Measurements from ENCODE around the gene HGF. TPM values are rescaled to one million over a fixed set of nuclear protein-coding genes. Genes with fewer than 3 reads are reported as not detected.

HGF gene
- total and polyA plus RNA-seq, 10 of the 15 experiments (the other 5 are each of a cell fraction or from before 2014, with no cell fraction given): 0.10 to 1.7 (median 0.99) TPM

DNA sequence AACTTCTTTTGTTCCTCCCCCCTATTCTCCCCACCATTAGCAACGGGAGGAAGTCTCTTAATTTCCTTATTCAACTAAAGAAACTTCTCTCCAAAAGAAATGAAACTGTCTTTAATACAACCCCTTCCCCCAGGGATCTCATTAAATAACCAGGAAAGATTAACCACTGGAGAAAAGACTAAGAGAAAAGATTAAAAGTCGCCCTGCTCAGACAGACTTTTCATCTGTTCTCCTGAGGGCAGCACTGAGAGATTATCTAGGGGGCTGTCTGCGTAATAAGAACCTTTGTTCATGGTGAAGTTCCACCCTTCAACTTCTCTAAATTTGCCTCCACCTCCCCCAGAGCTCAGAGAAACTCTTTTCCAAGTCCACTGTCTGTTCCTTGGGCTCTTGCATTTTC lies 105.5 kb downstream of the HGF start:
- TF ChIP-seq MTA2 (IDR thresholded peaks at IDR 0.05; ENCODE audit: low read depth): no peak
- no peak for TF ChIP-seq CREM (IDR thresholded peaks at IDR 0.05; ENCODE audit: low read depth)
- TF ChIP-seq, protein P1, sequence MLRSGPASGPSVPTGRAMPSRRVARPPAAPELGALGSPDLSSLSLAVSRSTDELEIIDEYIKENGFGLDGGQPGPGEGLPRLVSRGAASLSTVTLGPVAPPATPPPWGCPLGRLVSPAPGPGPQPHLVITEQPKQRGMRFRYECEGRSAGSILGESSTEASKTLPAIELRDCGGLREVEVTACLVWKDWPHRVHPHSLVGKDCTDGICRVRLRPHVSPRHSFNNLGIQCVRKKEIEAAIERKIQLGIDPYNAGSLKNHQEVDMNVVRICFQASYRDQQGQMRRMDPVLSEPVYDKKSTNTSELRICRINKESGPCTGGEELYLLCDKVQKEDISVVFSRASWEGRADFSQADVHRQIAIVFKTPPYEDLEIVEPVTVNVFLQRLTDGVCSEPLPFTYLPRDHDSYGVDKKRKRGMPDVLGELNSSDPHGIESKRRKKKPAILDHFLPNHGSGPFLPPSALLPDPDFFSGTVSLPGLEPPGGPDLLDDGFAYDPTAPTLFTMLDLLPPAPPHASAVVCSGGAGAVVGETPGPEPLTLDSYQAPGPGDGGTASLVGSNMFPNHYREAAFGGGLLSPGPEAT (IDR thresholded peaks at IDR 0.05; ENCODE audit: low read depth): no peak
- TF ChIP-seq, protein P2, sequence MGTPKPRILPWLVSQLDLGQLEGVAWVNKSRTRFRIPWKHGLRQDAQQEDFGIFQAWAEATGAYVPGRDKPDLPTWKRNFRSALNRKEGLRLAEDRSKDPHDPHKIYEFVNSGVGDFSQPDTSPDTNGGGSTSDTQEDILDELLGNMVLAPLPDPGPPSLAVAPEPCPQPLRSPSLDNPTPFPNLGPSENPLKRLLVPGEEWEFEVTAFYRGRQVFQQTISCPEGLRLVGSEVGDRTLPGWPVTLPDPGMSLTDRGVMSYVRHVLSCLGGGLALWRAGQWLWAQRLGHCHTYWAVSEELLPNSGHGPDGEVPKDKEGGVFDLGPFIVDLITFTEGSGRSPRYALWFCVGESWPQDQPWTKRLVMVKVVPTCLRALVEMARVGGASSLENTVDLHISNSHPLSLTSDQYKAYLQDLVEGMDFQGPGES (IDR thresholded peaks at IDR 0.05): no peak
- no peak for TF ChIP-seq ETV6 (conservative IDR thresholded peaks at IDR 0.05 in 1 of 2, IDR thresholded peaks at IDR 0.05 in 1 of 2; ENCODE audit: borderline replicate concordance in 1 of 2, low read depth in 1 of 2)
- Histone ChIP-seq H4K20me1 (ENCODE audit: control insufficient read depth, insufficient read depth) (no peaks in the 10 kb centered on the region), H3K79me2 (ENCODE audit: control insufficient read depth, insufficient read depth, low read length) (no peaks in the 10 kb centered on the region), H3K27me3 (replicated peaks in 1 of 2; ENCODE audit: control insufficient read depth in 2 of 2, insufficient read depth in 2 of 2, low read length in 1 of 2) (no peaks in the 10 kb centered on the region), H3K4me1 (ENCODE audit: control insufficient read depth, insufficient read depth, low read length) (no peaks in the 10 kb centered on the region), H3K27ac (ENCODE audit: control insufficient read depth, insufficient read depth) (no peak overlapping the region), H3K36me3 (ENCODE audit: control insufficient read depth in 2 of 2, insufficient read depth in 2 of 2, low read length in 1 of 2) (no peaks in the 10 kb centered on the region), H3K4me2 (ENCODE audit: control insufficient read depth, insufficient read depth) (no peak overlapping the region), H3K9me3 (replicated peaks; ENCODE audit: control insufficient read depth, insufficient read depth, low read length) (no peaks in the 10 kb centered on the region; the same call in 2 of the 3 replicates), H3K9ac (ENCODE audit: control insufficient read depth, insufficient read depth, low read length) (no peak overlapping the region), H3K4me3 (no peak overlapping the region), H2AFZ (ENCODE audit: control insufficient read depth, low read depth, low read length) (no peak overlapping the region)
- no TSS peak for BruUV-seq (replicated peaks)
- SMC1A ChIA-PET (ENCODE audit: uncharacterized antibody, unreplicated experiment): no interaction called here
- RAD21 ChIA-PET (ENCODE audit: unreplicated experiment): no interaction called here
- DNase-seq (ENCODE audit: low read depth, low spot score) (no peak), FAIRE-seq (no peak), ATAC-seq (no peak)
- in situ Hi-C loops (cut with MboI) (no loop called here), intact Hi-C loops (cut with micrococcal nuclease; ENCODE audit: unreplicated experiment) (no loop called here)
- WGBS (ENCODE audit: insufficient coverage, insufficient replicate concordance, low lambda C conversion rate, missing lambda C conversion rate): 27% methylated on average over 3 of the region's 3 CpGs
- CTCF ChIA-PET: interaction anchor here (3.0 kb wide), 1 partner anchor 11 kb away, joined by 12 read pairs; no protein-coding TSS in a partner anchor
- POLR2A ChIA-PET: no interaction called here

Data from GM12878 (cell line).